H9 (cell line): ENCODE data around the gene GRIK4. TPM values are rescaled to one million over a fixed set of nuclear protein-coding genes. Genes with fewer than 3 reads are reported as not detected.

Experiments
- DNase-seq: peaks from one replicate; pipeline ENCODE4 v3.0.0-alpha.2; 2017
- H2AFZ ChIP-seq: one replicate; pipeline ENCODE4 v1.6.1; 2013; ENCODE audit warnings: mild to moderate bottlenecking, low read length, control low read depth, moderate library complexity
- H2AK5ac ChIP-seq: 2 replicates; pipeline ENCODE4 v1.6.1; 2013; ENCODE audit warnings: low read length, control low read depth, mixed read lengths; ENCODE audit not compliant: insufficient read length
- H2BK120ac ChIP-seq: one replicate; pipeline ENCODE4 v1.6.1; 2013; ENCODE audit warnings: low read depth, mild to moderate bottlenecking, low read length, control low read depth, inconsistent platforms; ENCODE audit not compliant: poor library complexity, severe bottlenecking
- H2BK12ac ChIP-seq: 2 replicates; pipeline ENCODE4 v1.6.1; 2013; ENCODE audit warnings: low read length, control low read depth, mixed read lengths, low read depth; ENCODE audit not compliant: insufficient read length
- H2BK15ac ChIP-seq: 2 replicates; pipeline ENCODE4 v1.6.1; 2013; ENCODE audit warnings: low read depth, low read length, control low read depth
- H2BK20ac ChIP-seq: one replicate; pipeline ENCODE4 v1.6.1; 2013; ENCODE audit warnings: low read depth, mild to moderate bottlenecking, low read length, control low read depth, inconsistent platforms; ENCODE audit not compliant: poor library complexity, severe bottlenecking
- H2BK5ac ChIP-seq: 2 replicates; pipeline ENCODE4 v1.6.1; 2013; ENCODE audit warnings: low read length, control low read depth, mixed read lengths; ENCODE audit not compliant: insufficient read length
- H3K14ac ChIP-seq: 2 replicates; pipeline ENCODE4 v1.6.1; 2013; ENCODE audit warnings: low read length, control low read depth; ENCODE audit not compliant: insufficient read depth
- H3K18ac ChIP-seq: 2 replicates; pipeline ENCODE4 v1.6.1; 2013; ENCODE audit warnings: low read depth, mild to moderate bottlenecking, mixed read lengths, low read length, control low read depth; ENCODE audit not compliant: insufficient read length
- H3K23ac ChIP-seq: 2 replicates; pipeline ENCODE4 v1.6.1; 2013; ENCODE audit warnings: low read length, control low read depth, mixed read lengths, low read depth; ENCODE audit not compliant: insufficient read length
- H3K23me2 ChIP-seq: 2 replicates; pipeline ENCODE4 v1.6.1; 2013; ENCODE audit warnings: low read depth, mild to moderate bottlenecking, mixed read lengths, low read length, control low read depth; ENCODE audit not compliant: insufficient read length, poor library complexity, severe bottlenecking
- H3K27ac ChIP-seq: 2 replicates; pipeline ENCODE4 v1.5.1; 2013; ENCODE audit warnings: low read length, control low read depth, mixed read lengths, low read depth; ENCODE audit not compliant: insufficient read length
- H3K27me3 ChIP-seq: 2 replicates; pipeline ENCODE4 v1.6.1; 2013; ENCODE audit warnings: low read length, control low read depth, inconsistent platforms; ENCODE audit not compliant: insufficient read depth
- H3K4ac ChIP-seq: 2 replicates; pipeline ENCODE4 v1.6.1; 2013; ENCODE audit warnings: low read depth, mild to moderate bottlenecking, control low read depth, inconsistent platforms, low read length, moderate library complexity
- H3K4me1 ChIP-seq: 2 replicates; pipeline ENCODE4 v1.6.1; 2013; ENCODE audit warnings: low read length, control low read depth, inconsistent platforms; ENCODE audit not compliant: insufficient read depth
- H3K4me2 ChIP-seq: 2 replicates; pipeline ENCODE4 v1.6.1; 2013; ENCODE audit warnings: low read length, control low read depth, mixed read lengths; ENCODE audit not compliant: insufficient read length, insufficient read depth
- H3K56ac ChIP-seq: 2 replicates; pipeline ENCODE4 v1.6.1; 2013; ENCODE audit warnings: low read depth, mild to moderate bottlenecking, mixed read lengths, low read length, control low read depth; ENCODE audit not compliant: insufficient read length
- H3K79me1 ChIP-seq: 2 replicates; pipeline ENCODE4 v1.6.1; 2013; ENCODE audit warnings: low read depth, mild to moderate bottlenecking, moderate library complexity, low read length, control low read depth, inconsistent platforms; ENCODE audit not compliant: insufficient read depth, poor library complexity, severe bottlenecking
- H3K79me2 ChIP-seq: 2 replicates; pipeline ENCODE4 v1.6.1; 2013; ENCODE audit warnings: low read length, control low read depth, inconsistent platforms; ENCODE audit not compliant: insufficient read depth
- H3K9ac ChIP-seq: 2 replicates; pipeline ENCODE4 v1.6.1; 2013; ENCODE audit warnings: low read length, control low read depth, mixed read lengths; ENCODE audit not compliant: insufficient read length; ENCODE audit errors: extremely low read depth
- H3K9me3 ChIP-seq: one replicate; pipeline ENCODE4 v1.6.1; 2013; ENCODE audit warnings: low read depth, low read length, inconsistent platforms; ENCODE audit not compliant: control insufficient read depth
- H3T11ph ChIP-seq: one replicate; pipeline ENCODE4 v1.6.1; 2013; ENCODE audit warnings: mild to moderate bottlenecking, low read length, control low read depth, inconsistent platforms
- H4K20me1 ChIP-seq: one replicate; pipeline ENCODE4 v1.6.1; 2013; ENCODE audit not compliant: control insufficient read depth, insufficient read length, insufficient read depth
- H4K5ac ChIP-seq: 2 replicates; pipeline ENCODE4 v1.6.1; 2013; ENCODE audit warnings: low read depth, mild to moderate bottlenecking, mixed read lengths, low read length, control low read depth; ENCODE audit not compliant: insufficient read length
- H4K8ac ChIP-seq: replicated peaks from 2 replicates; pipeline ENCODE4 v1.6.1; 2013; ENCODE audit warnings: low read length, control low read depth, mixed read lengths, low read depth; ENCODE audit not compliant: insufficient read length
- H4K91ac ChIP-seq: 2 replicates; pipeline ENCODE4 v1.6.1; 2013; ENCODE audit warnings: low read depth, mild to moderate bottlenecking, moderate library complexity, mixed read lengths, low read length, control low read depth; ENCODE audit not compliant: insufficient read length
- H3K27ac Mint-ChIP-seq, 3 experiments: 2 replicates in 2 of 3; 3 replicates in 1 of 3; pipeline ENCODE4 v1.8.0; 2020 to 2021; ENCODE audit warnings: mixed read lengths in 3 of 3, mild to moderate bottlenecking in 1 of 3, moderate library complexity in 1 of 3
- H3K27me3 Mint-ChIP-seq: 2 replicates; pipeline ENCODE4 v1.8.0; 2021; ENCODE audit warnings: low read depth, mild to moderate bottlenecking, moderate library complexity, mixed read lengths
- H3K36me3 Mint-ChIP-seq, 3 experiments: 2 replicates in 2 of 3; 3 replicates in 1 of 3; pipeline ENCODE4 v1.8.0; 2020 to 2021; ENCODE audit warnings: low read depth in 3 of 3, mixed read lengths in 3 of 3; ENCODE audit not compliant: insufficient read depth in 1 of 3
- H3K4me1 Mint-ChIP-seq, 2 experiments: 2 replicates each; pipeline ENCODE4 v1.8.0; 2020; ENCODE audit warnings: mixed read lengths in 2 of 2
- H3K4me3 Mint-ChIP-seq, 2 experiments: 2 replicates in 1 of 2; 3 replicates in 1 of 2; pipeline ENCODE4 v1.8.0; 2020 to 2021; ENCODE audit warnings: mild to moderate bottlenecking in 2 of 2, mixed read lengths in 2 of 2, moderate library complexity in 1 of 2
- H3K9me3 Mint-ChIP-seq, 2 experiments: 2 replicates in 1 of 2; 3 replicates in 1 of 2; pipeline ENCODE4 v1.8.0; 2020; ENCODE audit warnings: mild to moderate bottlenecking in 2 of 2, mixed read lengths in 2 of 2, moderate library complexity in 1 of 2
- WGBS: extraction: QIAGEN DNeasy Blood & Tissue Kit; methylation state at CpG from one replicate; pipeline ENCODE4 v1.1.7; 2013; ENCODE audit warnings: missing lambda C conversion rate, low lambda C conversion rate, mixed read lengths; ENCODE audit not compliant: insufficient read length; ENCODE audit errors: extremely low coverage; 5-methylcytosine and 5-hydroxymethylcytosine counted together
- total RNA-seq: library from RNA; stranded (reverse); gene quantifications from 2 replicates; pipeline ENCODE4 v1.2.1, GENCODE V29; 2021
- TF ChIP-seq, protein P1 (sequence below): fragments of 200-600 bp; sonication (generic); conservative IDR thresholded peaks from 3 replicates; pipeline ENCODE4 v1.8.0; 2021; ENCODE audit warnings: antibody characterized with exemption, mild to moderate bottlenecking

The GRIK4 gene
- total RNA-seq, 1 experiment from 2014 or later, result 2.3 TPM

DNA sequence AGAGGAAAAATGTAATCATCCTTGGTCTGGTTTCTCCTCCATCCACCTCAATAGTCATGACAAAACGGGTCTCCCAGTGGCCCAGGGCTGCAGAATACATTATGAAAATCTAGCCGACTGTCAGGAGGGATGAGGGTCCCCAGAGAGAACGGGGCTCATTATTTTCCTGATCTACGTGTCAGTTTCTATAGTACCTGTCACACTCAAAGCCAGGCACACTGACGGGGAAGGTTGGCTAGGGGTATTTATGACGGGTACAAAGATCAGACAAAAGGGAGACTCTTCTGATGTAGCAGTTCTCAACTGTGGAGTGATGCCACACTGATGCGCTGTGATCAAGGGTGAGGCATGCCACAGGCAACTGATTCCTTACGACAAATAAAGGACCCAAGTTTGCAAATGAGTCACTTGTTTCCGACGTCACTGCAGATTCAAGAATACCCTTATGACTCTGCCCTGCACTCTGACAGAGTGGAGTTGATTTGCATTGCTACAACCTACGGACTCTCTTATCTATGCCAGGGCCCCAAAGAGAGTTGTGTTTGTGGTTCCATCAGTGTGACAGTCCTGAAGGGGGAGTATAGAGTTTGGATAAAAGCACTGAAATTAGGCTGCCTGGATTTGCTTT, 324.2 kb downstream of the GRIK4 start:
- DNase-seq, result no peak
- WGBS, result no CpG with 5 or more reads among the region's 11 CpGs
- Histone ChIP-seq H3K23ac (no peak overlapping the region), H3K9me3 (no peaks in the 10 kb centered on the region), H3K79me2 (no peaks in the 10 kb centered on the region), H3K18ac (no peak overlapping the region), H3K79me1 (no peaks in the 10 kb centered on the region), H3K56ac (no peak overlapping the region), H3K23me2 (no peaks in the 10 kb centered on the region), H3T11ph (no peak overlapping the region), H2BK15ac (no peak overlapping the region), H3K9ac (no peak overlapping the region), H4K5ac (no peak overlapping the region), H2BK5ac (no peak overlapping the region), H2BK12ac (no peak overlapping the region), H4K20me1 (no peaks in the 10 kb centered on the region), H3K14ac (no peak overlapping the region), H3K4ac (no peak overlapping the region), H3K27ac (no peak overlapping the region), H3K27me3 (no peaks in the 10 kb centered on the region), H2AFZ (no peak overlapping the region), H3K4me2 (no peak overlapping the region), H2AK5ac (no peak overlapping the region), H3K4me1 (no peaks in the 10 kb centered on the region), H2BK20ac (no peak overlapping the region), H2BK120ac (no peak overlapping the region), H4K8ac (no peak overlapping the region), H4K91ac (no peak overlapping the region)
- Mint-ChIP-seq H3K4me3 (no peak overlapping the region), H3K9me3 (no peaks in the 10 kb centered on the region), H3K36me3 (no peaks in the 10 kb centered on the region), H3K4me1 (peaks cover 6 to 19% of the 10 kb centered on the region in 2 experiments), H3K27me3 (peaks cover 3% of the 10 kb centered on the region), H3K27ac (no peak overlapping the region)
- TF ChIP-seq, protein P1, sequence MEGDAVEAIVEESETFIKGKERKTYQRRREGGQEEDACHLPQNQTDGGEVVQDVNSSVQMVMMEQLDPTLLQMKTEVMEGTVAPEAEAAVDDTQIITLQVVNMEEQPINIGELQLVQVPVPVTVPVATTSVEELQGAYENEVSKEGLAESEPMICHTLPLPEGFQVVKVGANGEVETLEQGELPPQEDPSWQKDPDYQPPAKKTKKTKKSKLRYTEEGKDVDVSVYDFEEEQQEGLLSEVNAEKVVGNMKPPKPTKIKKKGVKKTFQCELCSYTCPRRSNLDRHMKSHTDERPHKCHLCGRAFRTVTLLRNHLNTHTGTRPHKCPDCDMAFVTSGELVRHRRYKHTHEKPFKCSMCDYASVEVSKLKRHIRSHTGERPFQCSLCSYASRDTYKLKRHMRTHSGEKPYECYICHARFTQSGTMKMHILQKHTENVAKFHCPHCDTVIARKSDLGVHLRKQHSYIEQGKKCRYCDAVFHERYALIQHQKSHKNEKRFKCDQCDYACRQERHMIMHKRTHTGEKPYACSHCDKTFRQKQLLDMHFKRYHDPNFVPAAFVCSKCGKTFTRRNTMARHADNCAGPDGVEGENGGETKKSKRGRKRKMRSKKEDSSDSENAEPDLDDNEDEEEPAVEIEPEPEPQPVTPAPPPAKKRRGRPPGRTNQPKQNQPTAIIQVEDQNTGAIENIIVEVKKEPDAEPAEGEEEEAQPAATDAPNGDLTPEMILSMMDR, result no peak
